Right cardiac atrium (tissue), 5 donors: ENCODE data around the gene TMEM190. TPM values are rescaled to one million over a fixed set of nuclear protein-coding genes. Genes with fewer than 3 reads are reported as not detected.

Experiments used
- ATAC-seq, 2 donors: fragments of 200-7000 bp; cut with Tn5 transposase; one replicate each; pipeline versions ENCODE4 v1.8.0 to v1.9.1; 2020; ENCODE audit warnings: moderate library complexity in 2 of 2, mild to moderate bottlenecking in 1 of 2
- DNase-seq, 3 donors: peaks; one replicate each; pipeline ENCODE4 v3.0.0-alpha.2; 2020
- H3K27ac ChIP-seq: one replicate; pipeline ENCODE4 v1.5.1; 2013; ENCODE audit warnings: mild to moderate bottlenecking, low read length, control low read depth, moderate library complexity
- H3K27me3 ChIP-seq: one replicate; pipeline ENCODE4 v1.6.1; 2013; ENCODE audit not compliant: control insufficient read depth, insufficient read depth
- H3K4me1 ChIP-seq: one replicate; pipeline ENCODE4 v1.6.1; 2013; ENCODE audit warnings: low read length; ENCODE audit not compliant: control insufficient read depth, insufficient read depth
- H3K4me3 ChIP-seq: one replicate; pipeline ENCODE4 v1.5.1; 2013; ENCODE audit warnings: low read length, control low read depth
- H3K9me3 ChIP-seq: one replicate; pipeline ENCODE4 v1.6.1; 2013; ENCODE audit warnings: low read length; ENCODE audit not compliant: control insufficient read depth
- WGBS: extraction: QIAGEN DNeasy Blood & Tissue Kit; methylation state at CpG from one replicate; pipeline ENCODE4 v1.1.7; 2013; 5-methylcytosine and 5-hydroxymethylcytosine counted together
- intact Hi-C, 4 donors: fragments of 100-400 bp; cut with DNase I; formaldehyde crosslinking; loops; one replicate each; pipeline versions ENCODE4 v1.11.0 to v1.14.0; 2022 to 2023
- polyA plus RNA-seq: library from polyadenylated mRNA; stranded (reverse); fragments of 200-250 nt; gene quantifications from one replicate; pipeline ENCODE4 v1.2.3, GENCODE V29; 2013
- total RNA-seq, 4 donors: library from RNA; stranded (reverse); fragmentation: NEBNext Ultra II Directional; extraction: Animal tissue kit (Norgen Biotek cat#: 25700); gene quantifications; one replicate each; pipeline ENCODE4 v1.2.1, GENCODE V29; 2021
- donor health status: healthy with polysubstance abuse.
- donor health status: DM: no; HTN: yes; CAD: no.
- donor health status: DM: no; HTN: no; CAD: no.
- donor health status: DM: no; HTN: yes; CAD: no; lungs with severe emphysema.
- donor health status: DM: yes; HTN: yes; CAD: no.

TMEM190 gene
- total and polyA plus RNA-seq, 5 donors = not detected

DNA sequence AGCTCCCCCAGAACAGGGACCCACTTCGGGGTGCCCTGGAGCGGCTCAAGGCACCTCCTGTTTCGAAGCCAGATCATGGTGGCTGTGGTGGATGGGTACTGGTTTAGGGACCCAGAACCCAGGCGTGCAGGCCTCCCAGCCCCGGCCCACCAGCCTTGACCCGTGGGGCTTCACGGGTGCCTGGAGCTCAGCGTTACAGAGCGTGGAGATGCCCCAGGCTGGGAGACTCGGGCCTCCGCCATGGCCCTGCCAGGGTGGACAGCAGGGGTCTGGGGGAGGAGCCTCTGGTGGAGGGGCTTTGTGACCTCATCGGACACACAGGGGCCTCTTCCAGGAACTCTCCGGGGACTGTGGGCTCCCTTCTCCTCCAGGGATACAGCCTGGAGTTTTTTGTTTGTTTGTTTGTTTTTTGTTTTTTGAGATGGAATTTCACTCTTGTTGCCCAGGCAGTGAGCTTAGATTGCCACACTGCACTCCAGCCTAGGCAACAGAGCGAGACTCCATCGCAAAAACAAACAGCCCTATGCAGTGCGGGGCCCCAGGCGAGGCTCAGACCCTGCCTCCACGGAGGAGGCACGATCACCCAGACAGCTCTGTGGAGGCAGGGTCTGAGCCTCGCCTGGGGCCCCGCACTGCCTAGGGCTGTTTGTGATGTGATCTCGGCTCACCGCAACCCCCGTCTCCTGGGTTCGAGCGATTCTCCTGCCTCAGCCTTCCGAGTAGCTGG is 13.5 kb upstream of the TMEM190 start, which contains the start of gene GARIN5B:
Gene GARIN5B, minus strand, starts transcription at position 271 of the 727 bp plus-strand sequence. Its CDS starts 194 bp downstream, at position 77.
- Histone ChIP-seq H3K27ac (no peak within 1 kb of the TSS), H3K9me3 (no peaks in the 10 kb centered on the region), H3K27me3 (no peaks in the 10 kb centered on the region), H3K4me3 (no peak within 1 kb of the TSS), H3K4me1 (no peaks in the 10 kb centered on the region)
- DNase-seq = no peak
- intact Hi-C loops = no loop called here
- 78% methylated on average over 27 of the region's 27 CpGs for WGBS
- ATAC-seq = no peak

DNA sequence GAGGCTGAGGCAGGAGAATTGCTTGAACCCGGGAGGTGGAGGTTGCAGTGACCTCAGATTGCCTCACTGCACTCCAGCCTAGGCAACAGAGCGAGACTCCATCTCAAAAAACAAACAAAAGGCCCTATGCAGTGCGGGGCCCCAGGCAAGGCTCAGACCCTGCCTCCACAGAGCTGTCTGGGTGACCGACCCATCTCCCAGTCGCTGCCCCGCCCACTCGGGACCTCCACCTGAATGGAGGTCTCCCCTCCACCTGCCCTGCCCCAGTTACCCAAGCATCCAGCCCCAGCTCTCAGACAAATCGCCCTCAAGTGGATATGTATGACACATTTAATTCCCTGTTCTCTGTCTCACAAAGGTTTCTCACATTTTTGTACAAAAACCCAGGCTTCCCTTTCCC is 11.4 kb upstream of the TMEM190 start:
- Histone ChIP-seq H3K27ac (no peak overlapping the region), H3K27me3 (no peaks in the 10 kb centered on the region), H3K4me3 (no peak overlapping the region), H3K9me3 (no peaks in the 10 kb centered on the region), H3K4me1 (no peaks in the 10 kb centered on the region)
- 89% methylated on average over 8 of the region's 8 CpGs for WGBS
- DNase-seq = no peak
- ATAC-seq = no peak
- intact Hi-C loops = no loop called here

DNA sequence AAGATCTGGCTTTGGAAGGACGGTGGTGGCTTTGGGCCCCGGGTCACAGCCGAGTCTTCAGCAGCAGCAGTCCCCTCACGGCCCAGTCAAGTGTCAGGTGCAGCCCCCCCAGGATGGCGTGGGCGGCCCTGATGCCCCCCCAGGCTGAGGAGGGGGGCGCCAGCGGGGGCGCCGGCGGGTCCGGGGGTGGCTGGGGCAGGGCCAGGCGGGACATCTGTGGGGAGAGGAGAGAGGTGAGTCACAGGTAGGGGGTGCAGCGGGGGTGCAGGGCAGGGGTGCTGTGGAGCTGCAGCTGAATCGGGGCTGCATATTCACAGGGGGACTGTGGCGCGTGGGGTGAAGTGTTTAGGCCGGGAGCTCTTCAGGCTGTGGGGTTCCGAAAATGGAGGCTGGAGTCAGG is 10.7 kb upstream of the TMEM190 start:
- DNase-seq = no peak
- Histone ChIP-seq H3K4me1 (no peaks in the 10 kb centered on the region), H3K9me3 (no peaks in the 10 kb centered on the region), H3K27me3 (no peaks in the 10 kb centered on the region), H3K27ac (no peak overlapping the region), H3K4me3 (no peak overlapping the region)
- 72% methylated on average over 19 of the region's 19 CpGs for WGBS
- ATAC-seq = no peak
- intact Hi-C loops = no loop called here

DNA sequence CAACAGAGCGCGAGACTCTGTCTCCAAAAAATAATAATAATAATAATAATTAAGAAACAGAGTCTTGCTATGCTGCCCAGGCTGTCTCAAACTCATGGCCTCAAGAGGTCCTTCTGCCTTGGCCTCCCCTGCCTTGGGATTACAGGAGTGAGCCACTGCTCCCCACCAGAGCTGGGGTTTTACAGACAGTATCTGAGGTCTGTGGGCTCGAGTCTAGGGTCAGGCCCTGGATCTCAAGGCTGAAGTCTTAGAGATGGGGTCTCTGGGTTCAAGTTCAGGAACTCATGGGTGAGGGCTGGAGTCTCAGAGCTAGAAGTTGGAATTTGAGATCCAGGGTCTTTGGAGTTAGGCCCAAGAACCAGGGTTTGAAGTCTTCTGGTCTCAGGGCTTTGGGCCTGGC is 9.8 kb upstream of the TMEM190 start:
- H3K9me3 ChIP-seq = no peaks in the 10 kb centered on the region
- H3K4me1 ChIP-seq = no peaks in the 10 kb centered on the region
- ATAC-seq = no peak
- no peak for DNase-seq
- WGBS = 71% methylated on average over 3 of the region's 3 CpGs
- intact Hi-C loops = no loop called here
- no peaks in the 10 kb centered on the region for H3K27me3 ChIP-seq
- H3K4me3 ChIP-seq = no peak overlapping the region
- H3K27ac ChIP-seq = no peak overlapping the region

DNA sequence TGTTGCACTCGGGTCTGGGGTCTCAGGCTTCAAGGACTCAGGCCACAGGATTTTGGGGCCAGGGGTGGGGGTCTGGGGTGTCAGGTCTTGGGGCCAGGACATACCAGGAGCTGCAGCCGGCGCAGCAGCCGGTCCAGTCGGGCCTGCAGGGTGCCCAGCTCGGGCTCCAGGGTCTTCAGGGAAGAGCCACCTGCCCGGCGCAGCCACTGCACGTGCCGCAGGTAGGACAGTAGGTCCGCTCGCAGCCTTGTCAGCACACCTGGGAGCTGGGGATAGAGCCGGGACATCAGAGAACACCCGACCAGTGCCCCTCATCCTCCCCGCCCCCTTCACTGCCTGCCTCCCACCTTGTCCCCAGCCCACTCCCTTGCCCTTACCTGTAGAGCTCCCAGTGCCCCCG is 8.5 kb upstream of the TMEM190 start:
- Histone ChIP-seq H3K4me1 (no peaks in the 10 kb centered on the region), H3K4me3 (no peak overlapping the region), H3K27ac (no peak overlapping the region), H3K27me3 (no peaks in the 10 kb centered on the region), H3K9me3 (no peaks in the 10 kb centered on the region)
- intact Hi-C loops = no loop called here
- DNase-seq (no peak), ATAC-seq (no peak)
- WGBS = 88% methylated on average over 16 of the region's 16 CpGs

DNA sequence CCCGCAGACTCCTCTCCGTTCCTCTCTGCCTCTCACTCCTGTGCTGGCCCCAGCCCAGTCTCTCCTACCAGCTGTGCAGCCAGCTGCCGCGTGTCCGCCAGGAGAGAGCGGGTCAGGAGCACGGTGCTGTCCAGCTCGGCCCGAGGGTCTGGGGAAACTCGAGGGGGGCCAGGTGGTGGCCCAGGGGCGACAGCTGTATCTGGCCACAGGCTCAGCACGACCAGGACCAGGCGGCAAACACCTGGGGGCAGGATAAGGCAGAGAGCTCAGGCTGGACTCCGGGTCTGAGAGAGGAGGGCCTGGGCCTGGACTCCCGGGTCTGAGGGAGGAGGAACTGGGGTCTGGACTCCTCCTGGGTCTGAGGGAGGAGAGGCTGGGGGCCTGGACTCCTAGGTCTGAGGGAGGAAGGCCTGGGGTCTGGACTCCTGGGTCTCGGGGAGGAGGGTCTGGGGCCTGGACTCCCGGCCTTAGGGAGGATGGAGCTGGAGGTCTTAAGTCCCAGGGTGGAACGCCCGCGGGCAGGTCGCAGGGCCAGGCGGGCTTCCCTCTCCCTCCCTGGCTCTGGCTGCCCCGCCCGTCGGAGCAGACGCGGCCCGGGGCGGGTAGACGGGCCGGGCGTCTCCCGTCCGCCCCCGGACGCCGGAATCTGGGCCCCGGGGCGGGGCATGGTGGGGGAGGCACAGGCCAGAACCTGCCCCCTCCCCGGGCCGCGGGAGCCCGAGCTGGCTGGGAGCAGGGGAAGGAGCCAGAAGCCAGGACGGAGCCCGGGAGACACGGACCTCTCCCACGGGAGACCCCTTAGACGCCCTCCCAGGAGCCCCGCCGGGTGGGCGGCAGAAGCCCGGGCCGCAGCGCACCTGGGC is 7.7 kb upstream of the TMEM190 start:
- peak in 1 of 2 donors; percentile 69 for ATAC-seq
- Histone ChIP-seq H3K27me3 (no peaks in the 10 kb centered on the region), H3K4me1 (no peaks in the 10 kb centered on the region), H3K27ac (no peak overlapping the region), H3K4me3 (peak overlapping the region; percentile 51), H3K9me3 (no peaks in the 10 kb centered on the region)
- intact Hi-C loops = no loop called here
- peak in 2 of 3 donors; percentile 42 to 79 for DNase-seq
- WGBS = 12% methylated on average over 54 of the region's 54 CpGs

DNA sequence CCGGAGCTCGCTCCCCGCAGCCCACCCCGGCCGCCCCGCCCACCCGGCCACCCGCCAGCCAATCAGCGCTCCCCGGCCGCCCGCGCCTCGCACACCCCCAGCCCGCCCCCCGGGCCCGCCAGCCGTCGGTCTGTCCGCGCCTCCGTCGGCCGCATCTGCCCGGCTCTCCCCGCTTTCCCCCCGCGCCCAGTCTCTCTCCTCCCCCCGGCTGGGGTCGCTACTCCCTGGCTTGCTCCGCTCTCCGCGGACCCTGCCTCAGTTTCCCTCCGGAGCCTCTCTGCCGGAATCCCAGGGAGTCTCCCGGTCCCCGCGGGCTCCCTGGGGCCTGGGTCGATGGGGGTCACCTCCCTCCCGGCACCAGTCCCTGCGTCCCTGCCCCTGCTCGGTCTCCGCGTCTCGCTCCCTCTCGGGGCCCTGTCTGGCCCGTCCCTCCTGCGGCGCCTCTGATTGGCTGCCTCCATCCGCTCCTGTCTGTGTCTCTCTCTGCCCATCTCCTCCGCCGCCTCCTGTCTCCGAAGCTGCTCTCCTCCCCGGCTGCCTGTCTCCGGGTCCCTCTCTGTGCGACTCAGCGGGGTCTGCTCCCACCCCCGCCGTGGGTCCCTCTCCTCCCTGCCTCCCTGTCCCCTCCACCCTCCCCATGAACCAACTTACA is 6.8 kb upstream of the TMEM190 start:
- WGBS = 1% methylated on average over 59 of the region's 59 CpGs
- Histone ChIP-seq H3K4me3 (peak overlapping the region; percentile 51), H3K27me3 (no peaks in the 10 kb centered on the region), H3K4me1 (no peaks in the 10 kb centered on the region), H3K27ac (no peak overlapping the region), H3K9me3 (no peaks in the 10 kb centered on the region)
- DNase-seq (no peak), ATAC-seq (peak in 1 of 2 donors; percentile 36)
- intact Hi-C loops = loop anchor here in 1 of 4 donors (10.0 kb wide), 1 partner anchor 65 kb away; no protein-coding TSS in a partner anchor

DNA sequence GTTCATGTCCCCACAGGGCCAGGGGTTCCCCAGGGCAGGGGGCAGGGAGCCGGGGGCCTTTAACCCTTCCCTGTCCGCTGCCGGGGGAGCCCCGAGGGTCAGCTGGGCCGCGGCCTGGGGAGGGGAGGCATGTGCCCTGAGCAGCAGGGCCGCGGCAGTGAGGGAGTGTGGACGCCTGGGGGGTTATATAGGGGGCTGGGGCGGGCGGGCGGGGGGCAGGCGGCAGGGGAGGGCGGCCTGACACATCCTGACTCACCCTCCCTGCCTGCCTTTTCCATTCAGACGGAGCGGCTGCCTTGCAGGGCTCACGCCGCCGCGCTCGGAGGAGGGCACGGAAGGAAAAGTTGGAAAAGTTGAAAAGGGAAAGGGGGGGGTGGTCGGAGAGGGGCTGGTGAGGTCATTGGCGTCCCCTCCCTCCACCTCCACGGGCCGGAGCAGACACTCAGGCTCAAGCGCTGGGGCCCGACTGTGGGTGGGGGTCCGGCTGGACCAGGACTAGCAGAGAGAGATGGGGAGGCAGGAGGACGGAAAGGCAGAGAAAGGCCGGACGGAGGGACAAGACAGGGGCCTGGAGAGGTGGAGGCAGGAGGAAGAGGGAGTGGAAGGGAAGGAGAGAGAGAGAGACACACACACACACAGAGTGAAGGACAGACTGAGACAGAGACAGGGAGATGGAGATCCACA is 6.2 kb upstream of the TMEM190 start, which contains the start of gene IL11:
Gene IL11, minus strand, starts transcription at position 159 of the 684 bp plus-strand sequence. Its CDS starts 153 bp downstream, at position 6.
- peak within 1 kb of the TSS; percentile 51 for H3K4me3 ChIP-seq
- no peak for ATAC-seq
- no peaks in the 10 kb centered on the region for H3K27me3 ChIP-seq
- WGBS = 5% methylated on average over 32 of the region's 32 CpGs
- no peaks in the 10 kb centered on the region for H3K9me3 ChIP-seq
- no peak within 1 kb of the TSS for H3K27ac ChIP-seq
- intact Hi-C loops = loop anchor here in 1 of 4 donors (10.0 kb wide), 1 partner anchor 66 kb away; no protein-coding TSS in a partner anchor
- H3K4me1 ChIP-seq = no peaks in the 10 kb centered on the region
- DNase-seq = peak in 1 of 3 donors; percentile 31

DNA sequence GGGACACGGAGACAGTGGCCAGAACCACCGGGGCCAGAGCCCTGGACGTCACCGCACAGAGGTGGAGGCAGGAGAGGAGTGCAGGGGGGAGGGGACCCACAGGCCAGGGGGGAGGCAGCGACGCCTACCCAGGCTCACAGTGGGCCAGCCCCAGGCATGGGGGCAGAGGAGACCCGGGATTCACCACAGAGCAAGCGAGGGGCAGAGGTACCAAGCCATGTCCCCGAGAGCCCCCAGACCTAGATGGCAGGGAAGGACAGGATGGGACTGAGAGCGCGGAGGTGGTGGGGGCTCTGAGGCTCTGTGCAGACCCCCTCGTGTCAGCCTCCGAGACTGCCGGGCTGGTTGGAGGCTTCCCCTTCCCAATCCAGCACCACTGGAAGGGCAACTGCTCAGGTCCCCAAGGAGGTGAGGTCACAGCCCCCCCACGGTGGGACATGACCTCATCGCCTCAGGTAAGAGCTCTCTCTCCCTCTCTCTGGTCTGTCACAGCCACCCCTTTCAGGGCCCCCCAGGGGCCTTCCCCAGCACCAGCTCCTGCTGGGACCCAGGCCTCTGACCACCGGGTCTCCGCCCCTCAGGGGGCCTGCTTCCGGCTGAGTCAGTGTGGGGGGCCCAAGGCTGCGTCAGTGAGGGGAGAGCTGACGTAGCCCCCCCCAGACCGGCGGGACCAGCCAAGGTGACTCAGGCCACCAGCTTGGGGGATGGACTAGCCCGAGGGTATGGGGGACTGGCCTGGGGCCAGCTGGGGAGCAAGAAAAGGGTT is 4.1 kb upstream of the TMEM190 start:
- no peak overlapping the region for H3K4me3 ChIP-seq
- ATAC-seq (peak in 1 of 2 donors; percentile 22), DNase-seq (peak in 1 of 3 donors; percentile 42)
- no peaks in the 10 kb centered on the region for H3K4me1 ChIP-seq
- no peak overlapping the region for H3K27ac ChIP-seq
- intact Hi-C loops = loop anchor here in 1 of 4 donors (10.0 kb wide), 1 partner anchor 68 kb away; no protein-coding TSS in a partner anchor
- H3K27me3 ChIP-seq = no peaks in the 10 kb centered on the region
- 43% methylated on average over 24 of the region's 24 CpGs for WGBS
- H3K9me3 ChIP-seq = no peaks in the 10 kb centered on the region
